OCI-LY1 (cell line): Measurements from ENCODE around the gene SYT2.

Source experiments
- CTCF ChIP-seq: fragments of 200-600 bp; sonication (generic), shearing (Covaris generic); IDR thresholded peaks from 2 replicates; pipeline ENCODE4 v1.5.1; 2017; ENCODE audit warnings: mild to moderate bottlenecking, antibody characterized with exemption, low read length, moderate library complexity, mixed read lengths
- EZH2 ChIP-seq: fragments of 200-600 bp; sonication (generic), shearing (Covaris generic); IDR thresholded peaks from 2 replicates; pipeline ENCODE4 v1.8.0; 2017; ENCODE audit warnings: borderline replicate concordance, mixed run types, mild to moderate bottlenecking, antibody characterized with exemption, low read length, moderate library complexity, mixed read lengths

DNA sequence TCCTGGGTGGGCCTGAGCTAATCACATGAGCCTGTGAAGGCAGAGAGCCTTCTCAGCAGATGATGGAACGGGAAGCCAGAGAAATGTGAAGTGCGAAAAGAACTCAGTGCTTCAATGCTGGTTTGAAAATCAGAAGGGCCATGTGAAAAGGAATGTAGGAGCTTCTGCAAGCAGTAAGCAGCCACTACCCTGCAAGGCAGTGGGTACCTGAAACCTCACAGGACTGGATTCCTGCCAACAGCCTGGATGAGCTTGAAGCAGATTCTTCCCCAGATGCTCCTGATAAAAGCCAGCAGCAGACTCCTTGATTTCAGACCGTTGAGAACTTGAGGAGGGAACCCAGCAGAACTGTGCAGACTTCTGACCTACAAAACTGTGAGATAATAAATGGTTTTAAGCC lies 158.6 kb downstream of the SYT2 start:
- TF ChIP-seq CTCF (no peak), EZH2 (no peak)
